Measurements from ENCODE around the gene SCG5. TPM values are rescaled to one million over a fixed set of nuclear protein-coding genes. Genes with fewer than 3 reads are reported as not detected.

Gene SCG5
- total and polyA plus RNA-seq, 2 donors (not counting 3 experiments of a cell fraction or from before 2014, with no cell fraction given): 3.3 to 3.9 TPM

DNA sequence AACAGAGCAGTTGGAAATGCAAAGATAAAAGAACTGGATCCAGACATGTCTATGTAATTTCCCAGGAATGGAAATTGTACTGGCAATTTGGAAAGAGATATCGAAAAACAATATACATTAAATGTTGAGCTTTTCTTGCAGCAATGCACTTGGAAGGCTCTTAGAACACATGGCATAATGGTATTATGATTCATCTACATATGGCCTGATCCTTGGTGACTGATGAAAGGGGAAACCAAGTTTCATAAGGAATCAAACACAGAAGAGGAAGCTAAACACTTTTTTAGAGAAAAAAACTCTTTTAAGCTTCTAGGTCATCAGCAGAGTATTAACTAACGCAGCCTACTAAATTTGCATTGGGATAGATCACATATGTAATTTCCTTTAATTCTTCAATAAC, 63.9 kb downstream of the SCG5 start:
- H3K4me1 ChIP-seq (ENCODE audit: control insufficient read depth, extremely low read depth, insufficient read depth, low read length): no peaks in the 10 kb centered on the region
- CTCF ChIA-PET: interaction anchor here (1.4 to 1.8 kb wide), 5 partner anchors 8 to 251 kb away, joined by 3 to 6 read pairs (median 5); no protein-coding TSS in a partner anchor
- intact Hi-C loops (cut with micrococcal nuclease) (no loop called here), dilution Hi-C loops (cut with MboI; ENCODE audit: extremely low pct_ligation_motif_present, low sequenced_read_pairs) (no loop called here)
- no peak for DNase-seq (ENCODE audit: low read depth, low spot score)
- no peaks in the 10 kb centered on the region for H3K9me1 ChIP-seq (replicated peaks; ENCODE audit: control insufficient read depth, extremely low read depth, insufficient read depth, low read length)
- H3K9me3 ChIP-seq (replicated peaks; ENCODE audit: control insufficient read depth, insufficient read depth, low read length): no peaks in the 10 kb centered on the region
- H3K36me3 ChIP-seq (ENCODE audit: control insufficient read depth in 2 of 2, extremely low read depth in 1 of 2, insufficient read depth in 2 of 2, low read length in 2 of 2): no peaks in the 10 kb centered on the region
- no peak overlapping the region for H3K27ac ChIP-seq (ENCODE audit: insufficient read depth, low read depth, low read length)
- no peak overlapping the region for H3K4me3 ChIP-seq (replicated peaks in 1 of 3; ENCODE audit: insufficient read depth in 1 of 3, low read depth in 1 of 3, low read length in 3 of 3)
- no TSS peak for BruUV-seq (replicated peaks)
- POLR2A ChIA-PET: no interaction called here
- no peak overlapping the region for H3K9ac ChIP-seq (replicated peaks; ENCODE audit: extremely low read depth, insufficient read depth, low read length)
- H2AFZ ChIP-seq (ENCODE audit: low read depth, low read length): no peak overlapping the region
- TF ChIP-seq FOS (IDR thresholded peaks at IDR 0.05; ENCODE audit: borderline replicate concordance, insufficient read depth, low read length) (peak; percentile 8), POLR2AphosphoS5 (IDR thresholded peaks at IDR 0.05; ENCODE audit: insufficient read depth, low read depth, low read length) (no peak), MYC (IDR thresholded peaks at IDR 0.05; ENCODE audit: low read depth, low read length) (no peak), JUN (IDR thresholded peaks at IDR 0.05; ENCODE audit: borderline replicate concordance, insufficient read depth, insufficient read length, low read depth) (no peak)
- TF ChIP-seq, protein P1, sequence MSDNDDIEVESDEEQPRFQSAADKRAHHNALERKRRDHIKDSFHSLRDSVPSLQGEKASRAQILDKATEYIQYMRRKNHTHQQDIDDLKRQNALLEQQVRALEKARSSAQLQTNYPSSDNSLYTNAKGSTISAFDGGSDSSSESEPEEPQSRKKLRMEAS (IDR thresholded peaks at IDR 0.05; ENCODE audit: insufficient read depth, insufficient read length): no peak
- FAIRE-seq: no peak
- H3K79me2 ChIP-seq (ENCODE audit: control insufficient read depth, insufficient read depth, low read length): no peaks in the 10 kb centered on the region
- H3K4me2 ChIP-seq (ENCODE audit: insufficient read depth, low read length): no peak overlapping the region
- no peaks in the 10 kb centered on the region for H4K20me1 ChIP-seq (replicated peaks; ENCODE audit: control insufficient read depth, extremely low read depth, insufficient read depth, low read length)
- H3K27me3 ChIP-seq (ENCODE audit: control insufficient read depth in 2 of 2, insufficient read depth in 2 of 2, low read length in 2 of 2): peaks cover 3 to 32% of the 10 kb centered on the region in 2 experiments

DNA sequence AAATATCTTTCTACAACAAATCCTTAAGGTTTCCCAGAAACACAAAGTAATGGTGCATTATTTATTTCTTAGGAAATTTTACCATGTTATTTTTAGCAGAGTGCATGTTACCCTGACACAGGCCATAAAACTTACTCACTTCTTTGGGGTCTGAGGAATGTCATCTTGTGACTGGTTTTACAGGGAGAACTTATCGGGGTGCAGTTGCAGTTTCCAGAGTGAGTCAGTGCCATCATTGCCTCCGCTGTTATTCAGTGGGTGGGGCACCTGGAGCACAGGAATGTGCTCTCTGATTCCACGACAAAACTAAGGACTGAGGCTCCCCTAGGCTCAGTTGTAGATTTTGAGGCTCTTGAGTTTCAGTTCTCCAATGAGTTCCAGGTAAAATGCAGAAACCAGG, 65.2 kb downstream of the SCG5 start:
- no TSS peak for BruUV-seq (replicated peaks)
- DNase-seq (ENCODE audit: low read depth, low spot score): no peak
- CTCF ChIA-PET: no interaction called here

More for the DNA sequence above, 65.2 kb downstream of the SCG5 start:
- Histone ChIP-seq H3K79me2 (ENCODE audit: control insufficient read depth, insufficient read depth, low read length) (no peaks in the 10 kb centered on the region), H3K4me1 (ENCODE audit: control insufficient read depth, extremely low read depth, insufficient read depth, low read length) (no peaks in the 10 kb centered on the region), H4K20me1 (replicated peaks; ENCODE audit: control insufficient read depth, extremely low read depth, insufficient read depth, low read length) (no peaks in the 10 kb centered on the region), H3K9ac (replicated peaks; ENCODE audit: extremely low read depth, insufficient read depth, low read length) (no peak overlapping the region), H3K4me3 (replicated peaks in 1 of 3; ENCODE audit: insufficient read depth in 1 of 3, low read depth in 1 of 3, low read length in 3 of 3) (no peak overlapping the region), H3K27me3 (ENCODE audit: control insufficient read depth in 2 of 2, insufficient read depth in 2 of 2, low read length in 2 of 2) (peaks cover 3 to 36% of the 10 kb centered on the region in 2 experiments), H3K36me3 (ENCODE audit: control insufficient read depth in 2 of 2, extremely low read depth in 1 of 2, insufficient read depth in 2 of 2, low read length in 2 of 2) (no peaks in the 10 kb centered on the region), H3K27ac (ENCODE audit: insufficient read depth, low read depth, low read length) (no peak overlapping the region), H3K9me1 (replicated peaks; ENCODE audit: control insufficient read depth, extremely low read depth, insufficient read depth, low read length) (no peaks in the 10 kb centered on the region), H2AFZ (ENCODE audit: low read depth, low read length) (no peak overlapping the region), H3K9me3 (replicated peaks; ENCODE audit: control insufficient read depth, insufficient read depth, low read length) (no peaks in the 10 kb centered on the region), H3K4me2 (ENCODE audit: insufficient read depth, low read length) (no peak overlapping the region)
- TF ChIP-seq POLR2A (IDR thresholded peaks at IDR 0.05; ENCODE audit: low read depth, low read length) (no peak), POLR2AphosphoS5 (IDR thresholded peaks at IDR 0.05; ENCODE audit: insufficient read depth, low read depth, low read length) (no peak), GATA2 (IDR thresholded peaks at IDR 0.05; ENCODE audit: insufficient read depth, insufficient read length, low read depth, low read length) (no peak), MYC (IDR thresholded peaks at IDR 0.05; ENCODE audit: low read depth, low read length) (no peak), EZH2 (IDR thresholded peaks at IDR 0.05; ENCODE audit: borderline replicate concordance, low read depth, low read length, severe bottlenecking) (no peak), JUN (IDR thresholded peaks at IDR 0.05; ENCODE audit: borderline replicate concordance, insufficient read depth, insufficient read length, low read depth) (no peak), FOS (IDR thresholded peaks at IDR 0.05; ENCODE audit: borderline replicate concordance, insufficient read depth, low read length) (no peak)
- TF ChIP-seq, protein P2, sequence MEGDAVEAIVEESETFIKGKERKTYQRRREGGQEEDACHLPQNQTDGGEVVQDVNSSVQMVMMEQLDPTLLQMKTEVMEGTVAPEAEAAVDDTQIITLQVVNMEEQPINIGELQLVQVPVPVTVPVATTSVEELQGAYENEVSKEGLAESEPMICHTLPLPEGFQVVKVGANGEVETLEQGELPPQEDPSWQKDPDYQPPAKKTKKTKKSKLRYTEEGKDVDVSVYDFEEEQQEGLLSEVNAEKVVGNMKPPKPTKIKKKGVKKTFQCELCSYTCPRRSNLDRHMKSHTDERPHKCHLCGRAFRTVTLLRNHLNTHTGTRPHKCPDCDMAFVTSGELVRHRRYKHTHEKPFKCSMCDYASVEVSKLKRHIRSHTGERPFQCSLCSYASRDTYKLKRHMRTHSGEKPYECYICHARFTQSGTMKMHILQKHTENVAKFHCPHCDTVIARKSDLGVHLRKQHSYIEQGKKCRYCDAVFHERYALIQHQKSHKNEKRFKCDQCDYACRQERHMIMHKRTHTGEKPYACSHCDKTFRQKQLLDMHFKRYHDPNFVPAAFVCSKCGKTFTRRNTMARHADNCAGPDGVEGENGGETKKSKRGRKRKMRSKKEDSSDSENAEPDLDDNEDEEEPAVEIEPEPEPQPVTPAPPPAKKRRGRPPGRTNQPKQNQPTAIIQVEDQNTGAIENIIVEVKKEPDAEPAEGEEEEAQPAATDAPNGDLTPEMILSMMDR (IDR thresholded peaks at IDR 0.05; ENCODE audit: extremely low read depth in 1 of 2, insufficient read depth in 1 of 2, low read depth in 1 of 2, low read length in 2 of 2): no peak
- TF ChIP-seq, protein P1 (IDR thresholded peaks at IDR 0.05; ENCODE audit: insufficient read depth, insufficient read length): no peak
- intact Hi-C loops (cut with micrococcal nuclease) (no loop called here), dilution Hi-C loops (cut with MboI; ENCODE audit: extremely low pct_ligation_motif_present, low sequenced_read_pairs) (no loop called here)
- no peak for FAIRE-seq
- POLR2A ChIA-PET: no interaction called here
